ENCODE results near the gene MGAT3.

Gene MGAT3

DNA sequence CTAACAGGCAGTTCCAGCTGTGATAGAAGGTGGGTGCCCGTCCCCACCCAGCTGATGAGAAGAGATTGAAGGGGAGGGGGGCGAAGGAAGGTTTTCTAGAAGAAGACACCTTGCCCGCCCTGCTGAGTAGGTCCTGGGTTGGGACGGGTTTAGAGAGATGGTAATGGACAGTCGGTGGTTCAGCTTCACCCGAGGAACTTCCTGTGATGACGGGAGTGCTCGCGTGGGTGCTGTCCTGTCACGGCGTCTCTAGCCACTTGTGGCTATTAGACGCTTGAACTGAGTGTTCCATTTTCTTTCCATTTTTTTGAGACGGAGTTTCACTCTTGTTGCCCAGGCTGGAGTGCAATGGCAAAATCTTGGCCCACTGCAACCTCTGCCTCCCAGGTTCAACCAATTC lies 27.6 kb upstream of the MGAT3 start:
- no peak for DNase-seq

DNA sequence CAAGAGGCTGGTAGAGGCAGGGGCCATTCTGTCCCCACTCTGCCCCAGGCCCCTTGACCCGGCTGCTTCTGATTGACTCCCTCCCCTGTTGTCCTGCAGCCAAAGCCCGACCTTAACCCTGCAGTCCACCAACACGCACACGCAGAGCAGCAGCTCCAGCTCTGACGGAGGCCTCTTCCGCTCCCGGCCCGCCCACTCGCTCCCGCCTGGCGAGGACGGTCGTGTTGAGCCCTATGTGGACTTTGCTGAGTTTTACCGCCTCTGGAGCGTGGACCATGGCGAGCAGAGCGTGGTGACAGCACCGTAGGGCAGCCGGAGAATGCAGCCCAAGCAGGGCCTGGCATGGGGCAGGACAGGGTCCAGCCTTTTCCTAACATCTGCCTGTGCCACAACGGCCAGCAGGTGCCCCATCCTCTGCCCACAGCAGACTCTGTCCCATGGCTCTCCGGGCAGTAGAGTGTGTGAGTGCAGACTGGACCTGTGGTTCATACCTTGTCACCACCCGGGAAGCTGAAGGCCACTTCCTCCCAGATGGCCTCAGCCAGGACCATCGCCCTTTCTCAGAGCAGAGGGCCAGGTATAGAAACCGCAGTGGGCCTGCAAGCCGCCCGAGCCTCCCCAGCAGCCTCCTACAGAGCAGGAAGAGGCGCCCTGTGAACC lies 26.8 kb upstream of the MGAT3 start:
- DNase-seq = no peak

DNA sequence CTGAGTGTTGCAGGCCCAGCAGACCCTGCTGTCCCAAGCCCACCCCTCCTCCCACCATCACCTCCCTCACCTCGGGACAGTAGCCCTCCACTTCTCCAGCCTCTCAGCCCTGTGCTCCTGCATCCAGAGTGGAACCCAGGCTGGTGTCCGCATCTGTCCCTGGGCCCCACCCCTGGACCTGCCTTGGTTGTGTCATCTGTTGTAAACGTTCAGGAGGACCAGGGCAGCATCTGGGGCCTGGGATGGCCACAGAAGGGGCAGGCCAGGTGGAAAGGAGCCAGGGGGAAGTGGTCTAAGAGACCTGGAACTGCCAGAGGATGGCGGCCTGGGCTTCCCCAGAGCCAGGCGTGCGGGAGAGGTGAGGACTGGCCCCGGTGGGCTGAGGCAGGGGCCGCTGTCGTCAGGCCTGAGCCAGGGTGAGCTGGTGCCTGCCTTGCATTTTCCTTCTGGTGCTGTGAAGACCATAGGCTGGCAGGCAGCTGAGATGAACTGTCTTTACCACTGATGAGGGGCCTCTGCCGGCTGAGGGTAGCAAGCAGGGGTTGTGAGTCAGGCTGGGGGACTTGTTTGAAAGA lies 26.1 kb upstream of the MGAT3 start:
- no peak for DNase-seq

DNA sequence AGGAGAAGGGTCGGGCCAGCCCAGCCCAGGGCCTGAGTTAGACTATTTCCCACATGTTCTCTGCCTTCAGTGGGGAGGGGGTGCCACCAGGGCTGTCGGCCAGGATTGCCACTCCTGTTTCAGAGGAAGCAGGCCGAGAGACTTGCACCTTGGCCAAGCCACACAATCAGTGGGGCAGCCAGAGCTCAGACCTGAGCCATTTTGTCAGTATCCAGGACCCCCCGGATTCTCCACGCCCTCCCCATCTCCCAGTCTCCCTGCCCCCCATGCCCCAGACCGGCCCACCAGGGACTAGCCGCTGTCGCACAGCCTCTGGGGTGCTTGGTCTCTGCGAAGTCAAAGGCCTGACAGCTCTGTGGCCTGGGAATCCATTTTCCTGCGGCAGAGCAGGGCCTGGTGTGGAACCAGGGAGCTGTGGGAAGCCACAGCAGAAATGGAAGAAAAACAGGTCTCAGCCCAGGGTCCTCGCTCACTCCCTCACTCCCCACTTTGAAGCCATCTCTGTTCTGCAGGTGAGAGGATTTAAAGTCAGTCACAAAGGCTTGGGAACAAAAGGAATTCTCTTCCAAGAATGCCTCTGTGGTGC lies 25.5 kb upstream of the MGAT3 start:
- DNase-seq = no peak

DNA sequence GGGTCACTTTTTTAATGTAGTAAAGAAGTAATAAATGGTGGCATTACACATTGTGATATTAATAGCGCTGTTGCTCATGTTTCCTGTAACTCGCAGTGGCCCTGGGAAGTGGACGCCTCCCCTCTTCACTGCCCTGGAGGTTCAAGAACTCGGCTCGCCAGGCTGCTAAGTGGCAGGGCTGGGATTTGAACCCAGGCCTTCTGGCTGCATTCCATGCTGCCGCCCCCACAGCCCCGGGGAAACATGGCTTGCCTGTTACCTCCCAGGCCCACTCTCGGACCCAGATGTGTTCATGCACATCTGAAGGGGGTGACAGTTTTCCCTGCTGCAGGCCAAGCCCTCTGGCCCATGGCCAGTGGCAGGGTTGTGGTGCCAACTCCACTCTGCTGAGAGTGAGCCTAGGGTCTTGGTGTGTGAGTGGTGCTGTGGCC lies 25.0 kb upstream of the MGAT3 start:
- no peak for DNase-seq

DNA sequence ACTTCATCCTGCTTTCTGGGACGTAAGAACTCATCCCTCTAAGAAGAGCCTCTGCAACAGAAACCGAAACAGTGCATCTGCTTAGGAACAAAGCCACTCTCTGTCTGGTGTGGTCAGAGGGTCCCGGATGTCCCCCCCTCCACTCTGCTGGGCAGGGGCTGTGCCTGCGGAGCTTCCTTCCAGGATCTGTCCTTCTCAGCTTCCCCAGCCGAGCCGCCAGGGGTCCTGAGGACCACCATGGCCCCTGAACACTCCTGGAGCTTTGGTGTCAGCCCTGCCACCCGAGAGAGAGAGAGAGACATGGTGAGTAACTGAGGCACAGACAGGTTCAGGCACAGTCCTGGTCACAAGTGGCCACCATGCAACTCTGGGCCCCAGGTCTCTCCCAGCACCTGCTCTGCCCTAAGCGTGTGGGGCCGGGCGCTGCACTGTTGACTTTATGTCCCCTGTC lies 24.4 kb upstream of the MGAT3 start:
- DNase-seq = no peak

DNA sequence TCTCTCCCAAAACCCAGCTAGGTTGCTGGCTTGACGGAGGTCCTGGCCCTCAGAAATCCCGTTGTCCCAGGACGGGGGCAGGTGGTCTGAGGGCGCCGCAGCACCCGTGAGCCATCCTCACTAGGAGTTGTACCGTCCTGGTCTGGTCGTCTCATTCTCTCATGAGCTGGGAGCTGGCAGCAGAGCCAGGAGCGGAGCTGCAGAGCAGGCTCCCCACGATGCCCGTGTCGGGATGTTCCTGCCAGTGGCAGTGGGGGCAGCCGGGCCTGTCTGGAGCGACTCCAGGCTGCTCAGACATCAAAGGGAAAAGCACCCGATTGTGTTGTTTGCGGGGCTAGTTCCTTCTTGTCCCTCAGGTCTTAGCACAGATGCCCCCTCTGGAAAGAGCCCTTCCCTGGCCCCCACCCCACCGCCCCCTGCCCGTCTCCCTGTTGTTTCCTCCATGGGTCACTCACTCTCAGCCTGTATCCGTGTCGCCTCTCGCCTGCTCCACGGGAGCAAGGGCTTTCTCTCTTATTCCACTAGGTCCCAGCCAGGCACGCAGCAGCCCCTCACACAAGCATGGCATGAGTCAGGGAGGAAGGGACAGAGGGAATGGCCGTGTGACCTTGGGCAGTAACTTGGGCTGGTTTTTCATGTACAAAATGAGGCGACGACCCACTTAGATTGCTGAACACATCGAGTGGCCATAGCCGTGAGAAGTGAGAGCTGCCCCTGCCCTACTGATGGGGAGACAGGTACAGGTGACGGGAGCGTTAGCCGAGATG lies 23.2 kb upstream of the MGAT3 start:
- no peak for DNase-seq

DNA sequence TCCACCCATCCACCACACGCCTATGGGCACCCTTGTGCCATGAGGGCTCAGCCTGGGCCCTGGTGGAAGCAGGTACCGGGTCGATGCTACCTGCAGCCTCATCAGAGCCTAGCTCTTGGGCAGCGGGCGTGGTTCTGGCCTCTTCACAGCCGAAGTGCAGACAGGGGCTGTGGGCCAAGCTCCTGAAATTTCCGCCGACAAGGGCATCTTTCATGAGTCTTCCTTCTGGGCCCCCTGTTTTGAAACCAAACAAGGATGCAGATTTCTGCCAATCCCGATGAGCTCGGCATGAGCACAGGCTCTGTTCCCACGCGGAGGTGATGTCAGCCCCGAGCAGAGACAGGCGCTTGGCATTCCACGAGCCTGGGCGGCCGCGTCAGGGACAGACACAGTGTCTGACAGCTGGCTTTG lies 22.6 kb upstream of the MGAT3 start:
- no peak for DNase-seq

DNA sequence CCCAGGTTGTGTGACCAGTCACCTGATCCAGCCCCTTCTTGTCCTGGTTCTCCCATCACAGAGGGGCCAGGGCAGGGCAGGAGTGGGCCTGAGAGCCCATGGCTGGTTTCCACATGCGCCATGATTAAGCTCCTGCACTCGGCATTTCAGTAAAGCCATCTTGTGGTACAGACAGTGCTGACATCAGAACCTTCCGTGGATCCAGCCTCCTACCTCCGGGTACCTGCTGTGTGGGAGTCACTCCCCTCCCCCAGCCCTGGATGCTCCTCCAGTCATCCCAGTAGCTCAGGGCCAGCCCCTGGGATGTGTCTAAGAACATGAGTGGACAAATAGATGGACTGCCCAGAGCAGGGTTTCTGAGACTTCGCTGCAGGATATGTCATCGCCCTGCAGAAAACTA lies 22.1 kb upstream of the MGAT3 start:
- DNase-seq = no peak

DNA sequence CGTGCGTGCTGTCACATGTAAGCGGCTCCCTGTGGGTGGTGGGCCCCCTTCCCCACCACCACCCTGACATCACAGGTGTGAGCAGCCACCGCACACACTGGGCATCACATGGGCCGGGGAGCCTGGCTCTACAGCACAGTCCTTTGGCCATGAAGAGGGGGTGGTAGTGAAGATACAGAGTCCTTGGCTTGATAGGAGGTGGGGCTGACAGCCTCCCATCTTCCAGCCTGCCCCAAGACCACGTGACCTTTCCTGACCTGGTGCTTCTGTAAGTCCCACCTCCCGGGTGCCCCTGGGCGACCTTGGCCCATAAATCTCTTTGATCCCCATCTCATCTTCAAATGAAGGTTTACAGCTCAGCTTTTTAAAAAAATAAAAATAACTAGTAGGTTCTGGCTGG lies 21.2 kb upstream of the MGAT3 start:
- DNase-seq = no peak

DNA sequence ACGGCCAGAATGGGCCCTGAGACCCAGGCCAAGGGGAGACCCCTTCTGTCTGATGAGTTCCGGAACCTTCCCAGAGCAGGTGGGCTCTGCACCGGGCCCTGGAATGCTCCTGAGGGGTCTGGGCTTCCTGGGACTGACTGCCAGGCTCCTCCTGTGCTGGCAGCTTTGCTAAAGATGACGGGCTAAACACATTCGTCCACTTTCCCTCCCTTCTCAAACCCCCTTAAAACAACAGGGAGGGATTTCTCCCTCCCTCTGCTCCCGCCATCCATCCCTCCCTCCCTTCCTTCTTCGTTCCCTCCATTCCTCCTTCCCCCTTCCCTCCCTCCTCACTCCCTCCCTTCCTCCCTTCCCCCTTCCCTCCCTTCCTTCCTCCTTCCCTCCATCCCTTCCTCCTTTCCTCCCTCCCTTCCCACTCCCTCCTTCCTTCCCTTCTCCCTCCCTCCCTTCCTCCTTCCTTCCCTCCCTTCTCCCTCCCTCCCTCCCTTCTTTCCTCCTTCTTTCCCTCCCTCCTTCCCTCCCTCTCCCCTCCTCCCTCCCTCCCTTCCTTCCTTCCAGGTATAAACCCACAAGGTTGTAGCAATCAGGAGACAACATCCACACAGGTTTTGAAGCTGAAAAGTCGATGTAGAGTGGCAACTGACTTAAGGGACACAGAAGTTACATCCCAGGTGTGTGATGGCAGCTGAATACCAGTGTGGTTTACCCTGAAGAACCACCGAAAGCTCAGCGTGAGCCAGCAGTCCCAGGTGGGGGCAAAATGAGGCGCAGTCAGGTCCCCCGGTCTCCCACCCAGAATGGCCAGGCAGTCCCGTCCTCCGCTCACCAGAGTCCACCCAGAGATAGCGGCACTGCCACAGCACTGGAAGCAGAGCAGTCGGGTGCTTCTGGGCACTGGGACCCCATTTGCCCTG lies 18.8 kb upstream of the MGAT3 start:
- no peak for DNase-seq

DNA sequence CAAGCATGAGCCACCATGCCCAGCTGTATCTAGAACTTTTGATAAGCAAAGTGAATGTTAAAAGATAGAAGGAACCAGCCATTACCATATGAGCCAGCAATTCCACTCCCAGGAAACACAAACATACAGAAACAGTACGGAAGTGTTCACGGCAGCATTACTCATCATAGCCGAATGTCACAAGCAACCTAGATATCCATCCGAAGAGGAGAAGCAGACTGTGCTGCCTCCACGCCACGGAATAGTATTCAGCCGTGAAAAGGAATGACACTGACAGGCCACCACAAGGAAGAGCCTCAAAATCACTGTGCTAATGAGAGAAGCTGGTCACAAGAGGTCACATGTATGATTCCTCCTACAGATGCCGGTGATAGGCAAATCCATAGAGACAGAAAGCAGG lies 17.6 kb upstream of the MGAT3 start:
- DNase-seq = no peak

DNA sequence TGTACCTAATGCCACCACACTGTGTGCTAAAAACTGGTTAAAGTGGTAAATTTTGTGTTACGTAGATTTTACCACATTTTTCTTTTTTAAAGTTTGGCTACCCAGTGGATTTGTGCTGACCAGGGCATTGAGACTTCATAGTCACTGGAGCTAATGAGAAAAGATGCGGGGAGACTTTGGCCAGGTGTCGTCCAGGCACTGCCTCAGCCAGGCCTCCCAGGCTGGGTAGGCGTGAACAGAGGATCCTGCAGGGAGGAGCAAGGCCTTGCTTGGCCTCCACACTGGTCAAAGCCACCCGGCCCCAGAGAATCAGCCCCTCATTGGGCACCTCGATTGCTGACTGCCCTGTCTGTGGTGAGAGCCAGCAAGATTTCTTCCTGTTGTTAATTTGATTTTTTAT lies 13.4 kb upstream of the MGAT3 start:
- DNase-seq = no peak

DNA sequence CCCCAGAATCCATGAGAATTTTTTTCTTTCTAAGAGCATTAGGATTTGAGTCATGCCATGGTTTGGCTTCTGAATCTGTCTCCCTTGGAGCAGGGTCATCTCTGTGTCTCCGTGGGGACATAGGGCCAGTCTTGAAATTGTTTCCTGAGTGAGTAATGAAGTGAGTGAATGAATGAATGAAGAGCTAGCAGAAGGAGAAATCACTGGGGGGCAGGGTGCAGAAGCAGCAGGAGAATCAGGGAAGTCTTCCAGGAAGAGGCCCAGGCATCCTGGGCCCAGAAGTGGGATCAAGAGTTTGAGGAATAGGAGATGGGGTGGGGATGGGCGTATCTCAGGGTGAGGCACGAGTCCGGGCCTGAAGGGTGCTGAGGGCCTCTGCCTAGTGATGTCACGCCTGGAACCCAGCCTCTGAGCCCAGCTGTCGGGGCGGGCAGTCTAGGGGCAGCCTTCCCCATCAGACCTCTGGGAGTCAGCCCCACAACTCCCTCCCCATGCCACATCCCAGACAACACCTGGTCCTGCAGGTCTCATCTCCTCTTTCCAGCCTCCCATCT lies 12.5 kb upstream of the MGAT3 start:
- DNase-seq = no peak

DNA sequence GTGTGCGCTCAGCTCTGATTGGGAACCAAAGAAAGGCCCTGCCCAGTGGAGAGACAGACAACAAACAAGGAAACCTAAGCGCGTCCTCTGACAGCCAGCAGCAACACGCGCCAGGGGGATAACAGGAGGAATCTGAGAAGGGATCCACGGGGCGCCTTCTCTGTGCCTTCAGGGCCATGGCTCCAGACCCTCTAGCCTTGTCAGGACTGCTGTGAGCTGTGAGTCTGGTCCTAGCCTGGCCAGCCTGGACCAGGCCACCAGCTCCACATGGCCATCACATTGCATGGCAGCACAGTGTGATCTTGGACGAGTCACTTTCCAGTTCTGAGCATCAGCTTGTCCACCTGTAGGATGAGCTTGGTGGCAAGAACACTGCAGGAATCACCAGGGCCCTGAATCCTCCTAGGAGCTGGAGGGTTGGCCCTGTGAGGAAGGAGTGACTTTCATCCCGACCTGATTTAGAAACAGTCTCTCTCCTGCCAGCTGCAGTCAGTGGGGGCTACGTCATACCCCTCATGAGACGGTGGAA lies 11.8 kb upstream of the MGAT3 start:
- DNase-seq = no peak

DNA sequence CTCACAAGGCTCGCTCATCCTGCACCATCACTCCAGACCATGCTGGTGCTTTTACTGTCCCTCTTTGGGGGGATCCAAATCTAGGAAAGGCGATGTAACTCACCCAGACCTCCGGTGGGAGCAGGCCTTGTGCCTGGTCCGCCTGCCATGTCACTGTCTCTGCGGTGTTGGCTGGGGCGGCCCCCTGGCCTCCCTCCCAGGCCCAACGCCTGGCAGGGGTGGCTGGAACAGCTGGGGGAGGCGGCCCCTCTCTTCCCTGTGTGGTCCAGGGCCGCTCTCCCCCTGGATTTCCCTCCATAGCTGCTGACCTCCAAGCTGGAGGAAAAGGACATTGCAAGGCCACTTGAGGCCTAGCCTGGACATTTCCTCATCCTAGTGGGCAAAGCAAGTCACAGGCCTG lies 11.1 kb upstream of the MGAT3 start:
- no peak for DNase-seq

DNA sequence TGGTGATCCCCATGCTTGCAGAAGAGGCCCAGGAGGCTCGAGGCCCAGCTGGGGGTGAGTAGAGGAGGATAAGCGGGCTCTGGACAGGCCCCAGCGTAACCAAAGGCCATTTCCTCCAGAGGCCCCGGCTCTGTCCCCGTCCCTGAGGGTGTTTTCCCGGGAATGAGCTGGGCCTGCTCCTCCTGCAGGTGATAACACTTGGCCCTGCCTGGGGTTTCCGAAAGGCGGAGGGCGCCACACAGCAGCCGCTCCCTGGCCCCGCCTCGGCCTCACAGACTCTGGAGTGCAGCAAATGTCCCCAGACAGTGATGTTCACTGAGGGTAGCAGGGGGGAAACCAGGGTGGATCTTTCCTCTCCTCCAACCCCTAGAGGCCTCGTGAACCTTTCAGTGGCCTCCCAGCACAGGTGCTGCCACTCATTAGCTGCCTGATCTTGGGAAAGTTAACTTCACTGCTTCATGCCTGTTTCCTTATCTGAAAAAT lies 10.5 kb upstream of the MGAT3 start:
- no peak for DNase-seq

DNA sequence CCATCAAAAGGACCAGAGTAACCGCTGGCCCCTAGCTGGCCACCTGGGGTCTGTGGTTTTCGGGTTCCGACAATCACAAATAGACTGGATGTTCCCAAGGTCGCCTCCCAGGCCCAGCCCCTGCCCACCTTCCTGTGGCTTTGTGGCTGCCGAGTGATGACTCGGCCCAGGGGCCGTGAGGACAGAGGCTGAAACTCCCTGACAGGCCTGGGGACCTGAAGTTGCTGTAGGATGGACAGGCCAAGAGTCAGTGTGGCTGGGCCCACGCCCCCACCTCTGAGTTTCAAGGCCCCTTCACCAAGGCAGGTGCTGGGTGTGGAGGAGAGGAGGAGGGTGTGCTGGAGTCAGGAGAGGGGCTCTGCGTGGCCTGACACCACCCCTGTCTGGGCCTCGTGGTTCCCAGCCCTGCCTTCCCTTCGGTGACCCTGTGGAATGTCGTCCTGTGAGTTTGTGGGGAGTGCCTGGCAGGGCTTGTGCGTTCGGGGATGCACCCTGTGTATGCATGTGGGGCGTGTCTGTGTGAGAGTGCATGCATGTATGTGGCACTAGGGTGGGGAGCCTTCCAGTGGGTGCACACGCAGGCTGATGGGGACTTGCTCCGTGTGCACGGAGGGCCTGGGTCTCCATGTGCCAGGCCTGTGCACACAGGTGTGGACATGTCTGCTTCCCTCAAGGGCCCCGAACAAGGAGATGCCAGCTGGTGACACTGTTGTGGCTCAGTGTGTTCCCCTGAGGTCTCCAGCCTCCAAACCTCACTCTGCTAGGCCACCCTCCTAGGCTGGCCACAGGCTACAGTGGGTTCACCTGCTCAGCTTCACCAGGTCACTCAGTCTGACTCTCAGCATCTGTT lies 8.4 kb upstream of the MGAT3 start:
- DNase-seq = no peak

DNA sequence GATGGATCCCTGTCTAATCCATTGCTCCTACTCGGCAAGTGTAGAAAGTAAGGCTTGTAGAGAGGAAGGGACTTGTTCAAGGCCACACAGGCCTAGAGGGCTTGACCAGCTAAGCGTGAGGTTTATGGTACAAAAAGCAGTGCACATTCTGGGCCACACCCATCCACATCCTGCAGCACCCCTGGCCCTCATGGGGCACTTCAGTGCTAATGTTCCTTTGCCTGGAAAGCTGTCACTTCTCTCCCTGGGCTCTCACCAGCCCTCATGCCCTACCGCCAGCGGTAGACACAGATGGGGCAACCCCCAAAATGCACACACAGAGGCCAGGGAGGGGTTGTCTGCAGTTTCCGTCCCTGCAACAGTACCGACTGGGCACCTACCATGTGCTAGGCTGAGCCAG lies 7.1 kb upstream of the MGAT3 start:
- DNase-seq = no peak

DNA sequence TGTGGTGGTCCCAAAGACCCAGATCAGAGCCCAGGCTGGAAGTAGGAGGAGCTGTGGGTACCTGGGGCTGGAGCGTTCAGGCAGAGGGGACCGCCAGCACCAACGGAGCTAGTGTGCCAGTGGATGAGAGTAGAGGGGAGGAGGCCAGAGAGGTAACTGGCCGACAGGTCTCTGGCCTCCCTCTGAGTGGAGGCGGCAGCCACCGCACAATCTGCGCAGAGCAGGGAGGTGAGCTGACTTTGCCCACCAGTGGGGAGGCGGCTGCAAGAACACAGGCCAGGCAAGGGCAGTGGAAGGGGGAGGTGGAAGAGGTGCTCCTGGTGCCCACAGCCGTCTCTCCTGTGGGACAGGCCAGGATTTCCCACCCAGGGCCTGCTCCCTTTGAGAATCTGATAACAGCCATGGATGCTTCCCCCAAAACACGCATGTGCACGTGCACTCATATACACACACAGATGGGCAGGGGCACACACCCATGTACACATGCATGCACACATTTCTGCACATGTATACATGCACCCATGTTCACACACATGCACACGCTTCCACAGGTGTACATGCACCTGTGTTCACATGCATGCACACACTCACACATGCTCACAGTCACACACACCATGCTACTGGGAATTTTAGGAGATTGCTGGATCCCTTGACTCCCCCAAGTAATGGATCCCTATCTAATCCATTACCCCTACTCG lies 6.4 kb upstream of the MGAT3 start:
- DNase-seq = no peak

DNA sequence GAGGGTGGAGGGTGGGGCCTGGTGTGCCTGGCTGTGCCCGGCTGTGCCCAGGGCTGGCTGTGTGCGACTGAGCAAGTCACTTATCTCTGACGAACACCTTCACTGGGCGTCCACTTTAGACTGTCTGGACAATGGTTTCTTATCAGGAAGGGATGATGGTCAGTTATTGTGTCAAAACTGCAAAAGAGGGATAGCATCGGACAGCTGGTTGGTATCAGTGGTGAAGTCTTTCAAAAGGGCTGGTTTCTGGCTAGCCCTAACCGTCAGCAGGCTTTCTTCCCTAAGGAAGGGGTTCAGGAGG lies 4.1 kb upstream of the MGAT3 start:
- DNase-seq = no peak

All from activated gamma-delta T cell (primary cell).